ENCODE data around the gene CNTFR.
"Not testable (repeated sequence)": the region's sequence is repeated elsewhere in the genome, so short reads cannot be mapped to it uniquely, and the experiment has no call there.

The CNTFR gene

DNA sequence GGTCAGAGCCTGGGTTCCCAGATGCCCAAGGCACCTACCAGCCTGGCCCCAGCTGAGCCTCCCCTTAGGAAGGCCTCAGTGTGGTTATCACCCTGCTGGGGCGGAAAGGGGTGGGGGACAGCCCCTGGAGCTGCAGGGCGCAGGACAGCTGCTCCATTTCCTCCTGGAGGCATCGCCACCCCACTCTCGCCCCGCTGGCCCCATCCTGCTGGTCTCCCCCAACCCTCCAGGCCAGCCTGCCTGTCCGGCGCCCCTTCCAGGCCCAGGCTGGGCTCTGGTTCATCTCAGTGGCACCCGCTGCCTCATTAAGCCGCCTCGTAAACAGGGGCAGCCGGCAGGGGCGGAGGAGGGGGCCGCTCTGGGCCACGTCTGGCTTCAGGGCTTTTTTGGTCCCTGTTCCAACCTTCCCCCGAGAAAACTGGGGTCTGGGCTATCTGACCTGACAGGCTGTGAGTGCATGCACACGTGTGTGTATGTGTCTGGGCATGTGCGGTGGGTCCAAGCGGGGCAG is 36.0 kb downstream of the CNTFR start:
- no peak for DNase-seq

GRCh38 chr9:34552986-34553385 is 36.5 kb downstream of the CNTFR start:
- no peak for DNase-seq

GRCh38 chr9:34552606-34552981 is 36.9 kb downstream of the CNTFR start:
- no peak for DNase-seq

DNA sequence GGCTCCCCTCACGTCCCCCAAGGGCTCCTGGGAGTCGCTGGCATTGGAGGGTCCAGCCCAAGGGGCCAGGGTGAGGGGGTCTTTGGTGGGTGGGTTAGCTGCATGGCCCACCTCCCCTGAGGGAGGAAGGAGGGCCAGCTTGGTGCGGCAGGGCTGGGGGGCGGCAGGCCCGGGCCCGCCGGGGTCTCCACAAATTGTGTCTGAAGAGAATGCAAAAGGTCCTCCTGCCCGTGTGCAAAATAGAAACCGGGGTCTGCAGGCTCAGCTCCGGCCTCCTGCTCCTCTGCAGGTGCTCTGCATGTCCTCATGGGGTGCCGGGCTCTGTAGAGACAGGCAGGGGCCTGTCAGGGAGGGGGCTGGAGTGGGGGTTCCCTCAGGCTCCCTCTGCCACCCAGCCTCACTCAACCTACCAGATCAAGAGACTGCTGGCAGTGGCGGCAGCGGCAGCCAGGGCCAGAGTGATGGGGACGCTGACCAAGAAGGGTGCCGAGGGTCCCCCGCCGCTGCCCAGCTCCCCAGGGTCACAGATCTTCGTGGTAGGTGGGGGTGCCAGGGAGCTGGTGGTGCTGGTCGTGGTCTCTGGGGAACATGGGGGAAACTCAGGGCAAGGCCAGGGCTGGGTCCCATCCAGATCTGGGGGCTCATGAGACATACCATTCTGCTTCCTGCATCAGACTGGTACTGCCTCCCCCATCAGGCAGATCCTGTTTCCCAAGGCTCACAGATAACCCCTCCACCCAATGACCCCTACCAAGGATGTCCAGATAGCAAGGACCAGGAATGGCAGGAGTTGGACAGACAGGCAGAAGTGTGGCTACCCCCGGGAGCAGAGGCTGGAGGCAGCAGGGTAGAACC is 37.5 kb downstream of the CNTFR start:
- no peak for DNase-seq

- no peak for DNase-seq
Observed at GRCh38 chr9:34550681-34551270, 38.7 kb downstream of the CNTFR start.

GRCh38 chr9:34550016-34550680 is 39.4 kb downstream of the CNTFR start:
- DNase-seq: no peak

DNA sequence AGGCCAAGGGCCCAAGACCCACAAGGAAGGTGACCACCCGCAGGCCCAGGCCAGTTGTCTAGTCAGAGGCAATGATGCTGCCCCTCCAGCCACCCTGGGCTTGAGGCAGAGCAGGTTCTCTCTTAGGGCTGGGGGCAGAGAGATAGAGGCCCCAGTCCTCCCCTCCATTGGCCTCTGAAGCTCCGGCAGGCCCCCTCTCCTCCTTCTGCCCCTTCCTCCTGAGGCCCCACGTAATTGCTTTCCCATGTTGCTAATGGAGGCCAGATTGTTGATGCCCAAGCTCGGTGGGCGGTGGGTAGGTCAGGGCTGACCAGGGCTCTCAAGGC is 40.2 kb downstream of the CNTFR start:
- no peak for DNase-seq

DNA sequence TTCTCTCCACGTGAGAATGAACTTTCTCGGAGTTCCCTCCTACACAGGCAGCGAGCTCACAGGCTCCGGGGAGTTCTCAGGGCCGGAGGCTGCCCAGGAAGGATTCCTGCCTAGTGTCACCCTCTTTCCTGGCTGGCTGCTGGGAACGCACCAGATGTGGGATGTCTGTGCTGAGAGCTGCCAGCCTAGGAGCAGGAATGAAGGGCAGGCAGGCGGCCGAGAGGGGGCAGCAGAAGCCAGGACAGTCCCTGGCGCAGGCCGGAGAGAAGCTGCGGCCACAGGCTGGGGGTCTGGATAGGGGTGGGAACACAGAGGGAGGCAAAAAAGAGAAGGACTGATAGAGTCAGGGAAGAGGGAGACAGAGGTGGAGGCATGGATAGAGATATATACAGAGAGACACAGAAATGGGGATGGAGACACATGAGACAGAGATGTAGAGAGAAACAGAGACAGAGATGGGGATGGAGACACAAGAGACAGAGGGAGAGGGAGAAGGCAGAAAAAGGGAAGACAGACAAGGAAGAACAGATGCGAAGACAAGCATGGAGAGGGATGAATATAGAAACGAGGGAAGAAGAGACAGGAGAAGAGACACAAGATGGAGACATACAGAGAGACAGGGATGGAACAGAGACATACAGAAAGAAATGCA is 41.4 kb downstream of the CNTFR start:
- DNase-seq: peak; percentile 12

GRCh38 chr9:34546834-34547827 is 42.4 kb downstream of the CNTFR start:
- DNase-seq: peak; percentile 19

- no peak for DNase-seq
Observed at GRCh38 chr9:34546102-34546833, 43.3 kb downstream of the CNTFR start.

GRCh38 chr9:34545497-34545896 is 44.0 kb downstream of the CNTFR start:
- no peak for DNase-seq

GRCh38 chr9:34544035-34544434 is 45.5 kb downstream of the CNTFR start:
- DNase-seq: no peak

- DNase-seq: no peak
Observed at GRCh38 chr9:34541540-34541939, 48.0 kb downstream of the CNTFR start.

DNA sequence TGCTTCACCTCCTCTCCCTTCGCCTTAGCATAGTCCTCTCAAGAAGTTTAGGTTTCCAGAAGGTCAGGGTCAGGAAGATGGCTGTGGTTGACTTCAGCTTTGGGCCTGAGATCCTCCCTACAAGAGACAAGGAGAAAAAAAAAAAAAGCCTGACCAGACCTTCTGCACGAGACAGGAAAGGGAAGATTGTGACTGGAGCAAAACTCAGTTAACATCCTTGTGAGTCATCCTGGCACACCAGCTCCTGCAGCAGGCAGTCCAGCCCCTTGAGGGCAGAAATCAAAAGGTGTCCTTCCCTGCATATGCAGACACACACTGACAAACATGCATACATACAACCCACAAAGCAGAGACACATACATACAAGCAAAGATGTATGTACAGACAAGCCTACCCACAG is 48.7 kb downstream of the CNTFR start:
- DNase-seq: no peak

GRCh38 chr9:34536685-34537084 is 52.8 kb downstream of the CNTFR start:
- no peak for DNase-seq

DNA sequence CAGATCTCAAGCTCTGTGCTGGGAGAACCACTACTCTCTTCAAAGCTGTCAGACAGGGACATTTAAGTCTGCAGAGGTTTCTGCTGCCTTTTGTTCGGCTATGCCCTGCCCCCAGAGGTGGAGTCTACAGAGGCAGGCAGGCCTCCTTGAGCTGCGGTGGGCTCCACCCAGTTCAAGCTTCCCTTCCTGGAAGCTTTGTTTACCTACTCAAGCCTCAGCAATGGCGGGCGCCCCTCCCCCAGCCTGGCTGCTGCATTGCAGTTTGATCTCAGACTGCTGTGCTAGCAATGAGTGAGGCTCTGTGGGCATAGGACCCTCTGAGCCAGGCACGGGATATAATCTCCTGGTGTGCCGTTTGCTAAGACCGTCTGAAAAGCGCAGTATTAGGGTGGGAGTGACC is 57.5 kb downstream of the CNTFR start:
- not testable (repeated sequence) for DNase-seq

GRCh38 chr9:34526026-34526425 is 63.5 kb downstream of the CNTFR start:
- DNase-seq: no peak

- no peak for DNase-seq
Observed at GRCh38 chr9:34524349-34524748, 65.2 kb downstream of the CNTFR start.

- peak; percentile 86 for DNase-seq
Observed at GRCh38 chr9:34522971-34523797, 66.3 kb downstream of the CNTFR start, which contains the start of gene ENHO. Gene ENHO, minus strand, starts transcription at chr9:34522990. Its CDS starts 1,295 bp downstream, at chr9:34521695.

All from T-helper 9 cell (primary cell).